Epithelial cell of esophagus (primary cell): ENCODE results near the gene LVRN.

Experiments used
- DNase-seq: peaks from one replicate; pipeline ENCODE4 v3.0.0; 2010; ENCODE audit warnings: low read depth
- H3K4me3 ChIP-seq: 2 replicates; pipeline ENCODE4 v1.5.1; 2011; ENCODE audit warnings: mild to moderate bottlenecking, low read length, control low read depth
- CTCF ChIP-seq: IDR thresholded peaks from 2 replicates; pipeline ENCODE4 v1.5.1; 2011; ENCODE audit warnings: low read depth, mild to moderate bottlenecking, low read length, control low read depth, inconsistent platforms; ENCODE audit not compliant: insufficient read depth; ENCODE audit errors: missing control alignments

The LVRN gene

DNA sequence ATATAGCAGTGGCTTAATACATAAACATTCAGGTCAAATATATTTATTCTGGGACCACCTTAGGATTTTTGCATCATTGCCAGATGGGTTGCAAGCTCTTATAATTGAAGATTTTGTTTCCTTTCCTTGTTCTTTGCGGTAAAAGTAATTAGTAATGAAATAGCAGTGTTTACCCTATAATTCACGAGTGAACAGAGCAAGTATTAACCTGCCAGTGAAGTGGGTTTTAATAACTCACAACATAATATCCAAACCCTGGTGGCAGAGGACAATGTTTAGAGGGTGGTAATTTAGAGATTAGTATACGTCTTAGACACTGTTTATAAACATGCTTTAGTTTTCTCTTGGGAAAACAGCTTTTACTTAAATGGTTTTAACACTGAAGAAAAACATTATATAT is 81.8 kb downstream of the LVRN start:
- no peak overlapping the region for H3K4me3 ChIP-seq
- TF ChIP-seq CTCF = no peak
- no peak for DNase-seq

DNA sequence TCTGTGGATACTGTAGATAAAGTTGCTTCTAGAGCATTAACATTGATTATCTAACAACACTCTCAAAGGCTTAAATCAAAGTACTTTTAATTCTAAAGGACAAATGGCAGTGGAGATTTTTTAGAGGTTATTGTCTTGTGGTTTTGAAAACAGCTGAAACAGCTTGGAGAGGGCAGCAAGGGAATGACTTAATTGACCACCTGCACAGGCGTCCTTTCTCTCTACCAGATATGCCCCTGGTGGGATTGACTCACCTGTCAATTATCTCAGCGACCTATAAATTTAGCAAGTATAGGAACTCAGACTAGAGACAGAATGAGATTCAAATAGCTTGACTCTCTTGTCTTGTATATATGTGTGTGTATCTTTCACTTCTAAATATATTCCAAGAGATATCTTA is 83.5 kb downstream of the LVRN start:
- TF ChIP-seq CTCF = no peak
- no peak overlapping the region for H3K4me3 ChIP-seq
- no peak for DNase-seq

DNA sequence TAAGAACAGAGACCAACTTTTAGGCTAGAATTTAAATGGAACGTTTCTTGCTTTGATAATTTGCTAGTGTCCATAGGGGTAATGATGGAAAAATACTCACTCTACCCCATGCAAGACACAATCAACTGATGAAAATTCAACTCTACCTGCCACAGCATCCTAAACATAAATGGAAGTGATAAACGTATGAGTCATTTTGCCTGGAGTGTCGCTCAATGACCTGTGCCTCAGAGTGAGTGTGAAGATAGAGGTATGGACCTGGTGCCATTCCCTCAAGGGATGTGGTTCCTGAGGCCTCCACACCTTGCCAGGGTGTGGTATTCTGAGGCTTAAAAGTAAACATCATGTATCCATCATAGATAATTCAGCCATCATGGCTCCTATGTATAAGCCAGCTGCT is 84.0 kb downstream of the LVRN start:
- peak; percentile 15 for DNase-seq
- TF ChIP-seq CTCF = no peak
- no peak overlapping the region for H3K4me3 ChIP-seq

- DNase-seq = no peak
- H3K4me3 ChIP-seq = no peak overlapping the region
- no peak for TF ChIP-seq CTCF
These were observed 84.5 kb downstream of the LVRN start for GRCh38 chr5:116046823-116047222.

GRCh38 chr5:116058346-116058936 is 96.2 kb downstream of the LVRN start:
- H3K4me3 ChIP-seq = no peak overlapping the region
- DNase-seq = no peak
- TF ChIP-seq CTCF = no peak

- H3K4me3 ChIP-seq = no peak overlapping the region
- no peak for TF ChIP-seq CTCF
These were observed 100.1 kb downstream of the LVRN start for GRCh38 chr5:116062352-116062751.

DNA sequence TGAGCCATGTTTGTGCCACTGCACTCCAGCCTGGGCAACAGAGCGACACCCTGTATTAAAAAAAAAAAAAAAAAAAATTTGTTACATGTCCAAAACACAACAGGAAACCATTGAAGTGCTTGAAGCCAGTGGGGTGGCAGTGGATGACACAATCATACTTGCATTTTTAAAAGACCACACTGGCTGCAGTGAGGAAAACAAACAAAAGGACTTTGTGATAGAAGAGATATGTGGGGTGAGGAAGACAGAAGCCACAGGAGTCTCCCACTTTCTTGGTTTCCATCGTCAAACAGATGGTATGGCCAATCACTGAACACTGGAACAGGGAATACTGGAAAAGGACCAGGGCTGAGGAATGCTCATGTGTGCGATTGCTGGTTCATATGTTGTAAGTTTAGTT is 101.7 kb downstream of the LVRN start:
- DNase-seq = no peak
- no peak for TF ChIP-seq CTCF
- H3K4me3 ChIP-seq = no peak overlapping the region

More at GRCh38 chr5:116062352-116062751, 100.1 kb downstream of the LVRN start:
- DNase-seq = no peak
